ENCODE results near the gene TAGLN.

TAGLN gene

GRCh38 chr11:117189191-117189940, 9.8 kb upstream of the TAGLN start:
- in situ Hi-C loops (cut with MboI; ENCODE audit: low sequenced_read_pairs, unreplicated experiment), result no loop called here
- peak; percentile 73 for DNase-seq (ENCODE audit: low spot score)
- TF ChIP-seq, protein P1, sequence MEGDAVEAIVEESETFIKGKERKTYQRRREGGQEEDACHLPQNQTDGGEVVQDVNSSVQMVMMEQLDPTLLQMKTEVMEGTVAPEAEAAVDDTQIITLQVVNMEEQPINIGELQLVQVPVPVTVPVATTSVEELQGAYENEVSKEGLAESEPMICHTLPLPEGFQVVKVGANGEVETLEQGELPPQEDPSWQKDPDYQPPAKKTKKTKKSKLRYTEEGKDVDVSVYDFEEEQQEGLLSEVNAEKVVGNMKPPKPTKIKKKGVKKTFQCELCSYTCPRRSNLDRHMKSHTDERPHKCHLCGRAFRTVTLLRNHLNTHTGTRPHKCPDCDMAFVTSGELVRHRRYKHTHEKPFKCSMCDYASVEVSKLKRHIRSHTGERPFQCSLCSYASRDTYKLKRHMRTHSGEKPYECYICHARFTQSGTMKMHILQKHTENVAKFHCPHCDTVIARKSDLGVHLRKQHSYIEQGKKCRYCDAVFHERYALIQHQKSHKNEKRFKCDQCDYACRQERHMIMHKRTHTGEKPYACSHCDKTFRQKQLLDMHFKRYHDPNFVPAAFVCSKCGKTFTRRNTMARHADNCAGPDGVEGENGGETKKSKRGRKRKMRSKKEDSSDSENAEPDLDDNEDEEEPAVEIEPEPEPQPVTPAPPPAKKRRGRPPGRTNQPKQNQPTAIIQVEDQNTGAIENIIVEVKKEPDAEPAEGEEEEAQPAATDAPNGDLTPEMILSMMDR (IDR thresholded peaks at IDR 0.05; ENCODE audit: borderline replicate concordance, control extremely low read depth, extremely low read depth, insufficient read depth, missing control alignments), result no peak

DNA sequence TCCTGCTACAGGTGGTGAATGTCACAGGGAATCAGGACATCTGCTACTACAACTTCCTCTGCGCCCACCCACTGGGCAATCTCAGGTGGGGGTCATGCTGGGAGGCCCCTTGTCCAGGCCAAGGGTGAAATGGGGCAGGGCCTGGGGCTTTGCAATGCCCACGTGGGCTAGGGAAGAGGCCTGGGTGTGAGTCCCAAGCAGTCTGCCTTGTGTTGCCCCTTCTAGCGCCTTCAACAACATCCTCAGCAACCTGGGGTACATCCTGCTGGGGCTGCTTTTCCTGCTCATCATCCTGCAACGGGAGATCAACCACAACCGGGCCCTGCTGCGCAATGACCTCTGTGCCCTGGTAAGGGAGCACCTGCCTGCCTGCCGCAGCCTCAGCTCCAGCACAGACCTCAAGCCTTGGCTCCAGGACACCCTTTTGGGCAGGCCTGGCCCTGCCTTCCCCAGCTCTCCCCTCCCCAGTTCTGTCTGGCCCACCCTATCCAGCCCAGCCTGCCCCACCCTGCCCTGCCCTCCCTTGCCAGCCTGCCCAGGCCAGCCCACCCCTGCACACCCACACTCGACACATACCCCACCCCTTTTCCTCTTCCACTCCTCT, 9.1 kb upstream of the TAGLN start:
- in situ Hi-C loops (cut with MboI; ENCODE audit: low sequenced_read_pairs, unreplicated experiment), result no loop called here
- no peak for DNase-seq (ENCODE audit: low spot score)
- TF ChIP-seq, protein P1 (IDR thresholded peaks at IDR 0.05; ENCODE audit: borderline replicate concordance, control extremely low read depth, extremely low read depth, insufficient read depth, missing control alignments), result no peak

DNA sequence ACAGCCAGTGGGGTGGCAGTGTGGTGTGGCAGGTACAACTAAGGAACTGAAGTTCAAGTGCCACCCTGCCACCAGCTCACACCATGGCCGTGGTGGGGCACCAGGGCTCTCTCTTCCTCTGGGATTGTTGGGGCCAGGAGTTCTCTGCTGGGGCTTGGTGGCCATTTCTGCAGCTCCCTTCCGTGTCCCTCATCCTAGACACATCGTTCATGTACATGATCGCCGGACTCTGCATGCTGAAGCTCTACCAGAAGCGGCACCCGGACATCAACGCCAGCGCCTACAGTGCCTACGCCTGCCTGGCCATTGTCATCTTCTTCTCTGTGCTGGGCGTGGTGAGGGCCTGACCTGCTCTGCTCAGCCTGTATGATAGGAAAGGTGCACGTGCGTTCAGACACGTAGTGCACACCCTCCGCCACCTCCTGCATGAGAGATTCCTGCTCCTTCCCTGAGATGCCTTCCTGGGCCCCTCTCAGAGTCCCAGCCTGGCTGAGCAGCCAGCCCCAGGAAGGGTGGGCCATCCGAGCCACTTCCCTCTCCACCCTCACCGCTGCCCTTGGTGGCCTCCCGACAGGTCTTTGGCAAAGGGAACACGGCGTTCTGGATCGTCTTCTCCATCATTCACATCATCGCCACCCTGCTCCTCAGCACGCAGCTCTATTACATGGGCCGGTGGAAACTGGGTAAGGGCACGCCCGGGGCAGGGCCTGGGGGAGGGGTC, 7.3 kb upstream of the TAGLN start:
- TF ChIP-seq, protein P1 (IDR thresholded peaks at IDR 0.05; ENCODE audit: borderline replicate concordance, control extremely low read depth, extremely low read depth, insufficient read depth, missing control alignments), result no peak
- in situ Hi-C loops (cut with MboI; ENCODE audit: low sequenced_read_pairs, unreplicated experiment), result no loop called here
- no peak for DNase-seq (ENCODE audit: low spot score)

- no peak for DNase-seq (ENCODE audit: low spot score)
- TF ChIP-seq, protein P1 (IDR thresholded peaks at IDR 0.05; ENCODE audit: borderline replicate concordance, control extremely low read depth, extremely low read depth, insufficient read depth, missing control alignments), result no peak
- in situ Hi-C loops (cut with MboI; ENCODE audit: low sequenced_read_pairs, unreplicated experiment), result no loop called here
These were observed 6.7 kb upstream of the TAGLN start for GRCh38 chr11:117192401-117192875.

DNA sequence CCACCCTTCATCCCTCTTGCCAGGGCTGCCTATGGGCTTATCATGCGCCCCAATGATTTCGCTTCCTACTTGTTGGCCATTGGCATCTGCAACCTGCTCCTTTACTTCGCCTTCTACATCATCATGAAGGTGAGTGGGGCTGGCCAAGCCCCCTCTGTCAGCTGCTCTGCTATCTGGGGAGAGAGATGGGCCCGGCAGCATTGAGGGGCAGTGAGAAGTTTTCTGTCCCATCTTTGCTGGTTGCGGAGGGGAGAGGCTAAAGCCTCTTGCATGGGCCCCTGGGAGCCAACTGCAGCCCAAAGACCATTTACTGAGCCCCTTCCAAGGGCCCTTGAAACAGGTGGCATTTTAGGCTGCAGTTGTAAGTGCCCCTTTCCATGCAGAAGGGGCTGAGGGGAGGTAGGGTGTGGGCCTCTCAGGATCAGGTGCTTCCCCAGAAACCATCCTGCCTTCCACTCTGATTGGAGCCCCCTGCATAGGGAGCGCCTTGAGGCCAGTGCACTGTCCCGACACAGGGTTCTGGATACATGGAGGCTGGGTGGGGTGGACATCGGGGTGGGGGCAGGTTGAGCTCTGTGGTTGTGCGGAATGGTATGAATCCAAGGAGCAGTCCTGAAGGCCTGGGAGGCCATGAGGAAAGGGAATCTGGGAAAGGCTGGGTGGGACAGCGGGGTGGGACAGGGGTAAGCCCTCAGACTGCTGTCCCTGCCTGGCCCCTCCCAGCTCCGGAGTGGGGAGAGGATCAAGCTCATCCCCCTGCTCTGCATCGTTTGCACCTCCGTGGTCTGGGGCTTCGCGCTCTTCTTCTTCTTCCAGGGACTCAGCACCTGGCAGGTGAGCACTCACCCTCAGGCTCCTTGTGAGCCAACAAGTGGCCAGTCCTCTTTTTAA, 5.8 kb upstream of the TAGLN start:
- in situ Hi-C loops (cut with MboI; ENCODE audit: low sequenced_read_pairs, unreplicated experiment), result no loop called here
- DNase-seq (ENCODE audit: low spot score), result no peak

More for the DNA sequence above, 5.8 kb upstream of the TAGLN start:
- TF ChIP-seq, protein P1 (IDR thresholded peaks at IDR 0.05; ENCODE audit: borderline replicate concordance, control extremely low read depth, extremely low read depth, insufficient read depth, missing control alignments), result no peak
